Measurements from ENCODE around the gene PEX6. TPM values are rescaled to one million over a fixed set of nuclear protein-coding genes. Genes with fewer than 3 reads are reported as not detected.

Gene PEX6
- total and polyA plus RNA-seq, 4 donors = 8.8 to 22.9 (median 13.8) TPM

- DNase-seq (no peak), ATAC-seq (ENCODE audit: insufficient read depth, low FRiP score) (no peak)
- TF ChIP-seq CTCF (IDR thresholded peaks at IDR 0.05; ENCODE audit: control extremely low read depth, extremely low read depth) = no peak
- Histone ChIP-seq H3K4me1 (ENCODE audit: control insufficient read depth in 5 of 5, insufficient read depth in 5 of 5, low read length in 5 of 5) (peaks cover 7 to 30% (median 15%) of the 10 kb centered on the region in 5 donors), H3K9ac (ENCODE audit: insufficient read depth in 1 of 2, low read length in 2 of 2) (no peak overlapping the region), H3K27ac (ENCODE audit: low read depth in 1 of 2, low read length in 1 of 2) (no peak overlapping the region), H3K27me3 (ENCODE audit: control insufficient read depth in 3 of 3, insufficient read depth in 3 of 3, low read length in 2 of 3) (no peaks in the 10 kb centered on the region), H3K9me3 (ENCODE audit: control insufficient read depth in 4 of 4, insufficient read depth in 3 of 4, low read length in 3 of 4) (no peaks in the 10 kb centered on the region), H3K36me3 (ENCODE audit: control insufficient read depth in 4 of 4, insufficient read depth in 4 of 4, low read length in 4 of 4) (peaks cover 10 to 30% (median 27%) of the 10 kb centered on the region in 4 donors), H3K4me3 (no peak overlapping the region)
- WGBS, 2 donors = 89% methylated on average over 6 of the region's 6 CpGs
These were observed 33.4 kb upstream of the PEX6 start for GRCh38 chr6:43012364-43012763.

- H3K4me1 ChIP-seq (ENCODE audit: control insufficient read depth in 5 of 5, insufficient read depth in 5 of 5, low read length in 5 of 5) = peaks cover 7 to 25% (median 13%) of the 10 kb centered on the region in 5 donors
- peaks cover 10 to 32% (median 29%) of the 10 kb centered on the region in 4 donors for H3K36me3 ChIP-seq (ENCODE audit: control insufficient read depth in 4 of 4, insufficient read depth in 4 of 4, low read length in 4 of 4)
- no peaks in the 10 kb centered on the region for H3K27me3 ChIP-seq (ENCODE audit: control insufficient read depth in 3 of 3, insufficient read depth in 3 of 3, low read length in 2 of 3)
- no peak overlapping the region for H3K9ac ChIP-seq (ENCODE audit: insufficient read depth in 1 of 2, low read length in 2 of 2)
- TF ChIP-seq CTCF (IDR thresholded peaks at IDR 0.05; ENCODE audit: control extremely low read depth, extremely low read depth) = no peak
- DNase-seq = no peak
- no peak overlapping the region for H3K27ac ChIP-seq (ENCODE audit: low read depth in 1 of 2, low read length in 1 of 2)
- 86 to 87% methylated on average over 6 of the region's 6 CpGs for WGBS, 2 donors
- H3K4me3 ChIP-seq = no peak overlapping the region
- ATAC-seq (ENCODE audit: insufficient read depth, low FRiP score) = no peak
- no peaks in the 10 kb centered on the region for H3K9me3 ChIP-seq (ENCODE audit: control insufficient read depth in 4 of 4, insufficient read depth in 3 of 4, low read length in 3 of 4)
These were observed 32.2 kb upstream of the PEX6 start for GRCh38 chr6:43011207-43011606.

- no peak overlapping the region for H3K27ac ChIP-seq (ENCODE audit: low read depth in 1 of 2, low read length in 1 of 2)
- no peak for TF ChIP-seq CTCF (IDR thresholded peaks at IDR 0.05; ENCODE audit: control extremely low read depth, extremely low read depth)
- WGBS, 2 donors = 68 to 81% methylated on average over 6 of the region's 6 CpGs
- no peak overlapping the region for H3K4me3 ChIP-seq
- peaks cover 10 to 33% (median 29%) of the 10 kb centered on the region in 4 donors for H3K36me3 ChIP-seq (ENCODE audit: control insufficient read depth in 4 of 4, insufficient read depth in 4 of 4, low read length in 4 of 4)
- DNase-seq (peak; percentile 25 to 53 (median 47)), ATAC-seq (ENCODE audit: insufficient read depth, low FRiP score) (no peak)
- no peak overlapping the region for H3K9ac ChIP-seq (ENCODE audit: insufficient read depth in 1 of 2, low read length in 2 of 2)
- H3K27me3 ChIP-seq (ENCODE audit: control insufficient read depth in 3 of 3, insufficient read depth in 3 of 3, low read length in 2 of 3) = no peaks in the 10 kb centered on the region
- H3K4me1 ChIP-seq (ENCODE audit: control insufficient read depth in 5 of 5, insufficient read depth in 5 of 5, low read length in 5 of 5) = peaks cover 0 to 11% (median 8%) of the 10 kb centered on the region in 5 donors
- H3K9me3 ChIP-seq (ENCODE audit: control insufficient read depth in 4 of 4, insufficient read depth in 3 of 4, low read length in 3 of 4) = no peaks in the 10 kb centered on the region
These were observed 30.1 kb upstream of the PEX6 start for GRCh38 chr6:43009124-43009523.

- no peak for TF ChIP-seq CTCF (IDR thresholded peaks at IDR 0.05; ENCODE audit: control extremely low read depth, extremely low read depth)
- H3K36me3 ChIP-seq (ENCODE audit: control insufficient read depth in 4 of 4, insufficient read depth in 4 of 4, low read length in 4 of 4) = peaks cover 10 to 32% (median 31%) of the 10 kb centered on the region in 4 donors
- ATAC-seq (ENCODE audit: insufficient read depth, low FRiP score) (no peak), DNase-seq (no peak)
- H3K4me1 ChIP-seq (ENCODE audit: control insufficient read depth in 5 of 5, insufficient read depth in 5 of 5, low read length in 5 of 5) = no peaks in the 10 kb centered on the region
- no peak overlapping the region for H3K9ac ChIP-seq (ENCODE audit: insufficient read depth in 1 of 2, low read length in 2 of 2)
- H3K27me3 ChIP-seq (ENCODE audit: control insufficient read depth in 3 of 3, insufficient read depth in 3 of 3, low read length in 2 of 3) = no peaks in the 10 kb centered on the region
- H3K9me3 ChIP-seq (ENCODE audit: control insufficient read depth in 4 of 4, insufficient read depth in 3 of 4, low read length in 3 of 4) = no peaks in the 10 kb centered on the region
- 93 to 95% methylated on average over 9 of the region's 9 CpGs for WGBS, 2 donors
- H3K27ac ChIP-seq (ENCODE audit: low read depth in 1 of 2, low read length in 1 of 2) = no peak overlapping the region
- H3K4me3 ChIP-seq = no peak overlapping the region
These were observed 28.1 kb upstream of the PEX6 start for GRCh38 chr6:43007126-43007525.
